NT2/D1 (cell line): ENCODE measurements around the gene ZNF512B.

Experiments used
- DNase-seq: peaks from one replicate; pipeline ENCODE4 v3.0.0-alpha.2; 2011; ENCODE audit warnings: low read depth, low spot score
- H3K27me3 ChIP-seq: 2 replicates; pipeline ENCODE4 v1.6.0; 2011; ENCODE audit warnings: mild to moderate bottlenecking; ENCODE audit not compliant: insufficient read length, insufficient read depth
- H3K36me3 ChIP-seq: 2 replicates; pipeline ENCODE4 v1.6.1; 2011; ENCODE audit warnings: mild to moderate bottlenecking, low read length, mixed read lengths; ENCODE audit not compliant: insufficient read depth, insufficient read length
- H3K4me1 ChIP-seq: 2 replicates; pipeline ENCODE4 v1.5.1; 2011; ENCODE audit not compliant: insufficient read depth, insufficient read length
- H3K4me3 ChIP-seq: 2 replicates; pipeline ENCODE4 v1.5.1; 2011; ENCODE audit warnings: low read depth; ENCODE audit not compliant: insufficient read length
- H3K9ac ChIP-seq: 2 replicates; pipeline ENCODE4 v1.6.0; 2011; ENCODE audit warnings: low read depth; ENCODE audit not compliant: insufficient read length
- H3K9me3 ChIP-seq: 2 replicates; pipeline ENCODE4 v1.5.1; 2011; ENCODE audit warnings: mild to moderate bottlenecking, low read length; ENCODE audit not compliant: insufficient read depth
- SUZ12 ChIP-seq: IDR thresholded peaks from 2 replicates; pipeline ENCODE4 v1.6.1; 2011; ENCODE audit not compliant: insufficient read length, insufficient read depth; ENCODE audit errors: extremely low read depth
- YY1 ChIP-seq: IDR thresholded peaks from 2 replicates; pipeline ENCODE4 v1.6.1; 2011; ENCODE audit not compliant: insufficient read length, insufficient read depth
- ZNF274 ChIP-seq: IDR thresholded peaks from 2 replicates; pipeline ENCODE4 v1.6.1; 2011; ENCODE audit warnings: mild to moderate bottlenecking, low read depth, low read length

The ZNF512B gene

DNA sequence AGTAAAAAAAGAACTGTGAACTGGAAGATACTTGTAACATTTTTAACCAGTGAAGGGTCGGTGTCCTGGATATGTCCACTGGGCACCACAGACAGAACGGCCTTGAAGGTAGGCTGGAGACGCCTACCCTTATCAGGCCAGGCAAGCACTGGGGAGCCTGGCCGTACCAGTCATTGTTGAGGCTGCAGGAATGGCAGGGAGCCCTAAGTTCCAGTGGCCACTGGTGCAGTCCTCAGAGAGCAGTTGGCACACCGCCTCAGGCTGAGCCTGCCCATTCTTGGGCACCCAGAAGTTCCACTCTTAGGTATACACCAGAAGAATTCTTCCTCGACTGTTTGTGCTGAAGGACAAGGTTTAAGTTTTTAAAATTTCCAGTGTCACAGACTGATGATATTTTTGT lies 54.3 kb downstream of the ZNF512B start:
- Histone ChIP-seq H3K9ac (no peak overlapping the region), H3K9me3 (peaks cover 17% of the 10 kb centered on the region), H3K4me3 (no peak overlapping the region), H3K27me3 (no peaks in the 10 kb centered on the region), H3K4me1 (peaks cover 6% of the 10 kb centered on the region), H3K36me3 (peaks cover 22% of the 10 kb centered on the region)
- DNase-seq = no peak
- TF ChIP-seq YY1 (no peak), SUZ12 (no peak), ZNF274 (no peak)

GRCh38 chr20:63913768-63914167 lies 56.0 kb downstream of the ZNF512B start:
- H3K36me3 ChIP-seq = peaks cover 15% of the 10 kb centered on the region
- H3K27me3 ChIP-seq = no peaks in the 10 kb centered on the region
- no peak overlapping the region for H3K4me3 ChIP-seq
- peaks cover 8% of the 10 kb centered on the region for H3K4me1 ChIP-seq
- no peak for DNase-seq
- peaks cover 17% of the 10 kb centered on the region for H3K9me3 ChIP-seq
- H3K9ac ChIP-seq = no peak overlapping the region
- TF ChIP-seq ZNF274 (no peak), YY1 (no peak), SUZ12 (no peak)

- no peaks in the 10 kb centered on the region for H3K27me3 ChIP-seq
- H3K4me1 ChIP-seq = peaks cover 8% of the 10 kb centered on the region
- H3K36me3 ChIP-seq = peaks cover 16% of the 10 kb centered on the region
- H3K9ac ChIP-seq = no peak overlapping the region
- H3K9me3 ChIP-seq = peaks cover 13% of the 10 kb centered on the region
- TF ChIP-seq ZNF274 (no peak), YY1 (no peak), SUZ12 (no peak)
- no peak overlapping the region for H3K4me3 ChIP-seq
- DNase-seq = no peak
Observed at GRCh38 chr20:63911176-63911575, 58.6 kb downstream of the ZNF512B start.

- H3K4me1 ChIP-seq = peaks cover 5% of the 10 kb centered on the region
Observed at GRCh38 chr20:63908008-63908682, 61.6 kb downstream of the ZNF512B start.

More at GRCh38 chr20:63908008-63908682, 61.6 kb downstream of the ZNF512B start:
- no peak for DNase-seq
- Histone ChIP-seq H3K36me3 (peaks cover 11% of the 10 kb centered on the region), H3K9me3 (no peaks in the 10 kb centered on the region), H3K4me3 (no peak overlapping the region), H3K9ac (no peak overlapping the region), H3K27me3 (no peaks in the 10 kb centered on the region)
- TF ChIP-seq YY1 = no peak
- no peak for TF ChIP-seq SUZ12
- TF ChIP-seq ZNF274 = no peak
